ENCODE data around the gene KPNA6. TPM values are rescaled to one million over a fixed set of nuclear protein-coding genes. Genes with fewer than 3 reads are reported as not detected.
"Not testable (repeated sequence)": the region's sequence is repeated elsewhere in the genome, so short reads cannot be mapped to it uniquely, and the experiment has no call there.

The KPNA6 gene
- total RNA-seq, 1 donor, result 96.7 TPM

DNA sequence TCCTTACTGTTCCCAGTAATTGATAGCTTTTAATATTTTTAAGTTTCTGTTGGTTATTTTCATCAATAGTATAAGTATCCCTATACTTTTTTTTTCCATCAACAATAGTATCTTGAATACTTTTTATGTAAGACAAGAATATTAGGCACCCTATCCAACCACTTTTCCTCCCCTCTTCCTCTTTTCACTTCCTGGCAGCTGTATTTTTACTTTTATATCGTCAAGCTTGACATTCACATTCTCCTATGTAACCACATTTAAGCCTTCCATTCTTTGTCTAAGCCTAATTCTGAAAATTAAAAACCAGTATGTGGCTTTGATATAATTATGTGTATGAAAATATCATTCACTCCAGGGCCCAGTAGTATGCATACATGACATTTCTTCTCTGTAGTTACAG is 25.8 kb upstream of the KPNA6 start:
- TF ChIP-seq, protein P1, sequence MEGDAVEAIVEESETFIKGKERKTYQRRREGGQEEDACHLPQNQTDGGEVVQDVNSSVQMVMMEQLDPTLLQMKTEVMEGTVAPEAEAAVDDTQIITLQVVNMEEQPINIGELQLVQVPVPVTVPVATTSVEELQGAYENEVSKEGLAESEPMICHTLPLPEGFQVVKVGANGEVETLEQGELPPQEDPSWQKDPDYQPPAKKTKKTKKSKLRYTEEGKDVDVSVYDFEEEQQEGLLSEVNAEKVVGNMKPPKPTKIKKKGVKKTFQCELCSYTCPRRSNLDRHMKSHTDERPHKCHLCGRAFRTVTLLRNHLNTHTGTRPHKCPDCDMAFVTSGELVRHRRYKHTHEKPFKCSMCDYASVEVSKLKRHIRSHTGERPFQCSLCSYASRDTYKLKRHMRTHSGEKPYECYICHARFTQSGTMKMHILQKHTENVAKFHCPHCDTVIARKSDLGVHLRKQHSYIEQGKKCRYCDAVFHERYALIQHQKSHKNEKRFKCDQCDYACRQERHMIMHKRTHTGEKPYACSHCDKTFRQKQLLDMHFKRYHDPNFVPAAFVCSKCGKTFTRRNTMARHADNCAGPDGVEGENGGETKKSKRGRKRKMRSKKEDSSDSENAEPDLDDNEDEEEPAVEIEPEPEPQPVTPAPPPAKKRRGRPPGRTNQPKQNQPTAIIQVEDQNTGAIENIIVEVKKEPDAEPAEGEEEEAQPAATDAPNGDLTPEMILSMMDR (IDR thresholded peaks at IDR 0.05; ENCODE audit: insufficient read depth, low read depth, low read length), result no peak
- no peak for DNase-seq (ENCODE audit: low read depth)
- no peak overlapping the region for H3K4me3 ChIP-seq (ENCODE audit: low read depth, low read length)

DNA sequence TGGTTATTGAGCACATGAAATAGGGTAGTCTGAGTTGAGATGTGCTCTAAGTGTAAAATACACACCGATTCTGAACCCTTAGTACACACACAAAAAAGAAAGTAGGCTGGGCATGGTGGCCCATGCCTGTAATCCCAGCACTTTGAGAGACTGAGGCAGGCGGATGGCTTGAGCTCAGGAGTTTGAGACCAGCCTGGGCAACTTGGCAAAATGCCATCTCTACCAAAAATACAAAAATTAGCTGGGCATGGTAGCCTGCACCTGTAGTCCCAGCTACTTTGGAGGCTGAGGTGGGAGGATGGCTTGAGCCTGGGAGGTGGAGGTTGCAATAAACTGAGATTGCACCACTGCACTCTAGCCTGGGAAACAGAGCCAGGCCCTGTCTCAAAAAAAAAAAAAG is 21.5 kb upstream of the KPNA6 start:
- not testable (repeated sequence) for H3K4me3 ChIP-seq (ENCODE audit: low read depth, low read length); DNase-seq (ENCODE audit: low read depth)

DNA sequence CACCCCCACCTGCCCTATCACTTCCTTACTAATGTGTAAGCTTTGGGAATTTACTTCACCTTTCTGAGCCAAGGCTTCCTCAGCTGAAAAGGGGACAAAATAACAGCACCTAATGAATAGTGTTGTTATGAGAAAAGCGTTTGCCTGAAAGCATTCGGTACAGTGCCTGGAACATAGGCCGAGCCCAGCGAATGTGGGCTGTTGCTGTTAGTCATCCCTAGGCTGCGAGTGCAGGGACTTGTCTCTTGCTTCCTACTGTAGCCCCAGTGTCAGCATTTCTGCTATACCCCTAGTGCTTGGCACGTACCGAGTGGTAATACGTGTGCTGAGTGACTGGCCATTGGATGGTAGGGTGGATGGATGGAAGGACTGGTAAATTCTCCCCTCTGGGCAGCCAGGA is 16.7 kb upstream of the KPNA6 start:
- no peak overlapping the region for H3K4me3 ChIP-seq (ENCODE audit: low read depth, low read length)
- TF ChIP-seq, protein P1 (IDR thresholded peaks at IDR 0.05; ENCODE audit: insufficient read depth, low read depth, low read length), result no peak
- no peak for DNase-seq (ENCODE audit: low read depth)

DNA sequence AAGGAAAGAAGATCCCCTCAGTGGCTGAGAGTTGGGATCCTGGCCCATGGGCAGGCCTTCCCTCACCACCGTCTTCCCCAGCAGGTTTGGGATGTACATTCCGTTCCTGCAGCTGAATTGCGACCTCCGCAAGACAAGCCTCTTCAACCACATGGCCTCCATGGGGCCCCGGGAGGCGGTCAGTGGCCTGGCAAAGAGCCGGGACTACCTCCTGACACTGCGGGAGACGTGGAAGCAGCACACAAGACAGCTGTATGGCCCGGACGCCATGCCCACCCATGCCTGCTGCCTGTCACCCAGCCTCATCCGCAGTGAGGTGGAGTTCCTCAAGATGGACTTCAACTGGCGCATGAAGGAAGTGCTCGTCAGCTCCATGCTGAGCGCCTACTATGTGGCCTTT is 16.3 kb upstream of the KPNA6 start:
- H3K4me3 ChIP-seq (ENCODE audit: low read depth, low read length), result no peak overlapping the region
- TF ChIP-seq, protein P1 (IDR thresholded peaks at IDR 0.05; ENCODE audit: insufficient read depth, low read depth, low read length), result no peak

DNA sequence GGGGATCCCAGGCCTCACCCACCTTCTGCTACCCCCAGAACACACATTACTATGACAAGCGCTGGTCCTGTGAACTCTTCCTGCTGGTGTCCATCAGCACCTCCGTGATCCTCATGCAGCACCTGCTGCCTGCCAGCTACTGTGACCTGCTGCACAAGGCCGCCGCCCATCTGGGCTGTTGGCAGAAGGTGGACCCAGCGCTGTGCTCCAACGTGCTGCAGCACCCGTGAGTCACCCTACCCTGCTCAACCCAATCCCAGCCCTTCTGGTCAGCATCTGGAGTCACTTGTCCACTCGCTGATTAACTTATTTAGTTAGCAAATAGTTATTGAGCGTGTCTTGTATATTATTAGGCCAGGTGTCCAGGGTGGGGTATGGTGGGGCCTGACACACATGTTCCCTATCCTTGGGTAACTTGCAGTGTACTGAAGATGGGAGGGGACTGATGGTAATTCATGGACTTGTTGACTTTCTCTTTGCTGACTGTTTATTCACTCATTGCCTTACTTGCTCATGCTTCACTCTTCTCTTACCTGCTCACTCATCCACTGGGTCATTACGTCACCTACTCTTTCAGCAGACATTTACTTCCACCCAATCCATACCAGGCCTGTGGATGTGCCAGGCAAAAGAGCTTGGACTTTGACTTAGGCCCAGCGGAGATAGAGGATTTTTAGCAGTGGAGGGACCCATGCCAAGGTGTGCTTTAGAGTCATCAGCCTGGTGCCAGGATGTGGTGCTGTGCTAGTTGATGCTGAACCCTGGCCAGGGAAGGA is 12.9 kb upstream of the KPNA6 start:
- DNase-seq (ENCODE audit: low read depth), result no peak
- TF ChIP-seq, protein P1 (IDR thresholded peaks at IDR 0.05; ENCODE audit: insufficient read depth, low read depth, low read length), result no peak
- H3K4me3 ChIP-seq (ENCODE audit: low read depth, low read length), result no peak overlapping the region

More for the DNA sequence above, 16.3 kb upstream of the KPNA6 start:
- DNase-seq (ENCODE audit: low read depth), result no peak

DNA sequence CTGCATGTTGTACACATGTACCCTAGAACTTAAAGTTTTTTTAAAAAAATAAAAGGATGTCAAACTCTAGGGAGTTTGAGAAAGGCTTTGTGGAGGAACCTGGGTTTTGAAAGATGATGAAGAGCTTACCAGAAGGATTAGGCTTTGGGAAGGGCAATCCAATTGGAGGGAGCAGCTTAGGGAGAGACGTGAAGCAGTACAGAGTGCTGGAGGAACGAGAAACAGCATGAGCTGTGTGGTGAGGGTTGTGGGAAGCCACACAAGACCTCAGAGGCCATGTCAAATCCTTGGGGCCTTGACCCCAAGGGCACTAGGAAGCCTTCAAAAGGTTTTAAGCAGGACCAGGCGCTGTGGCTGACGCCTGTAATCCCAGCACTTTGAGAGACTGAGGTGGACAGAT is 8.4 kb upstream of the KPNA6 start:
- TF ChIP-seq, protein P1 (IDR thresholded peaks at IDR 0.05; ENCODE audit: insufficient read depth, low read depth, low read length), result no peak

DNA sequence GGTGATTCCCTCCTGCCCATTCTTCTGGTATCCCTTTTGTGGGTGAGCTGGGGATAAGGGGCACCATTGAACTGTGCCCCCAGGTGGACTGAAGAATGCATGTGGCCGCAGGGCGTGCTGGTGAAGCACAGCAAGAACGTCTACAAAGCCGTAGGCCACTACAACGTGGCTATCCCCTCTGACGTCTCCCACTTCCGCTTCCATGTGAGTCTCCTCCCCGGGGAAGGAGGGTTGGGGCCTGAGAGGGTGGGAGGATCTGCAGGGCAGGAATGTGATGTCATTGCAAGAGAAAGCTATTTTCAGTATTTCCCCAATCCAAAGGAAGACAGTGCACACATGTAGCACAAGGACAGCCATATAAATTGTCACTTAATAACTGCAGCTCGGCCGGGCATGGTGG is 7.5 kb upstream of the KPNA6 start:
- peak; percentile 51 for DNase-seq (ENCODE audit: low read depth)
- H3K4me3 ChIP-seq (ENCODE audit: low read depth, low read length), result no peak overlapping the region
- TF ChIP-seq, protein P1 (IDR thresholded peaks at IDR 0.05; ENCODE audit: insufficient read depth, low read depth, low read length), result no peak

More for the DNA sequence above, 8.4 kb upstream of the KPNA6 start:
- no peak overlapping the region for H3K4me3 ChIP-seq (ENCODE audit: low read depth, low read length)
- DNase-seq (ENCODE audit: low read depth), result no peak
